ENCODE data around the gene BRIP1. TPM values are rescaled to one million over a fixed set of nuclear protein-coding genes. Genes with fewer than 3 reads are reported as not detected.
"Not testable (repeated sequence)": the region's sequence is repeated elsewhere in the genome, so short reads cannot be mapped to it uniquely, and the experiment has no call there.

Gene BRIP1
- total and polyA plus RNA-seq, 2 experiments from 2014 or later, result 8.0 to 23.1 TPM

DNA sequence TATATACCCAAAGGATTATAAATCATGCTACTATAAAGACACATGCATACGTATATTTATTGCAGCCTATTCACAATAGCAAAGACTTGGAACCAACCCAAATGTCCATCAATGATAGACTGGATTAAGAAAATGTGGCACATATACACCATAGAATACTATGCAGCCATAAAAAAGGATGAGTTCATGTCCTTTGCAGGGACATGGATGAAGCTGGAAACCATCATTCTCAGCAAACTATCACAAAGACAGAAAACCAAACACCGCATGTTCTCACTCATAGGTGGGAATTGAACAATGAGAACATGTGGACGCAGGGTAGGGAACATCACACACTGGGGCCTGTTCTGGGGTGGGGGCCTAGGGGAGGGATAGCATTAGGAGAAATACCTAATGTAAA is 89.2 kb downstream of the BRIP1 start:
- H3K4me3 Mint-ChIP-seq; ATAC-seq; H3K4me3 ChIP-seq; H3K27ac Mint-ChIP-seq; H3K4me1 Mint-ChIP-seq; H3K9me2 ChIP-seq (ENCODE audit: insufficient read depth); H3K27me3 ChIP-seq (ENCODE audit: insufficient read depth); H3K4me1 ChIP-seq (ENCODE audit: insufficient read depth); H2AFZ ChIP-seq; DNase-seq (ENCODE audit: low spot score); H3F3A ChIP-seq (replicated peaks; ENCODE audit: low read depth); H4K20me1 ChIP-seq (replicated peaks; ENCODE audit: insufficient read depth); H3K79me2 ChIP-seq (replicated peaks; ENCODE audit: insufficient read depth); H3K27ac ChIP-seq (ENCODE audit: low read depth); H3K27me3 Mint-ChIP-seq (ENCODE audit: insufficient read depth, low read depth, poor library complexity); H3K4me2 ChIP-seq: not testable (repeated sequence)
- peaks cover 55% of the 10 kb centered on the region for H3K36me3 Mint-ChIP-seq (ENCODE audit: low read depth)
- H3K9me3 Mint-ChIP-seq, result peaks cover 23% of the 10 kb centered on the region
- peaks cover 11% of the 10 kb centered on the region; the same call in 1 of the 2 replicates for H3K36me3 ChIP-seq (ENCODE audit: insufficient read depth)

GRCh38 chr17:61770752-61771533 is 92.4 kb downstream of the BRIP1 start:
- TF ChIP-seq STAT1 (IDR thresholded peaks at IDR 0.05; ENCODE audit: unreplicated experiment) (no peak), ZNF462 (CRISPR knock-in tag; IDR thresholded peaks at IDR 0.05) (no peak)
- no peaks in the 10 kb centered on the region for H3K4me1 ChIP-seq (ENCODE audit: insufficient read depth)
- no peaks in the 10 kb centered on the region for H3F3A ChIP-seq (replicated peaks; ENCODE audit: low read depth)
- no peak overlapping the region for H3K4me3 ChIP-seq
- Mint-ChIP-seq H3K27me3 (ENCODE audit: insufficient read depth, low read depth, poor library complexity) (no peaks in the 10 kb centered on the region), H3K9me3 (peaks cover 23% of the 10 kb centered on the region), H3K4me1 (no peaks in the 10 kb centered on the region), H3K27ac (no peak overlapping the region), H3K4me3 (no peak overlapping the region), H3K36me3 (ENCODE audit: low read depth) (peaks cover 63% of the 10 kb centered on the region)
- H4K20me1 ChIP-seq (replicated peaks; ENCODE audit: insufficient read depth), result no peaks in the 10 kb centered on the region
- H2AFZ ChIP-seq, result no peak overlapping the region
- DNase-seq (ENCODE audit: low spot score), result no peak
- no peaks in the 10 kb centered on the region; the same call in 1 of the 2 replicates for H3K9me2 ChIP-seq (ENCODE audit: insufficient read depth)
- peaks cover 11% of the 10 kb centered on the region; the same call in 1 of the 2 replicates for H3K36me3 ChIP-seq (ENCODE audit: insufficient read depth)
- H3K4me2 ChIP-seq, result no peak overlapping the region
- no peak for ATAC-seq
- no peaks in the 10 kb centered on the region for H3K79me2 ChIP-seq (replicated peaks; ENCODE audit: insufficient read depth)
- H3K27me3 ChIP-seq (ENCODE audit: insufficient read depth), result no peaks in the 10 kb centered on the region
- H3K27ac ChIP-seq (ENCODE audit: low read depth), result no peak overlapping the region

All from GM23338 (cell line).